MCF 10A (cell line): ENCODE measurements around the gene CCDC90B. TPM values are rescaled to one million over a fixed set of nuclear protein-coding genes. Genes with fewer than 3 reads are reported as not detected.

Source experiments
- BruUV-seq: library from RNA; stranded (reverse); fragments of 400-500 nt; replicated peaks from 2 replicates; lab custom pipeline; 2021; lab: Mats Ljungman, UMichigan
- CTCF ChIA-PET: fragments of 300-600 bp; sonication (Branson Sonifier 250); formaldehyde crosslinking; extraction: SDS; loops from one replicate; lab custom pipeline; 2021; ENCODE audit warnings: antibody characterized with exemption, inconsistent platforms; lab: Yijun Ruan, JAX
- POLR2A ChIA-PET: fragments of 300-600, 350-650 bp; sonication (Branson Sonifier 250); formaldehyde crosslinking; extraction: SDS; loops from one replicate; lab custom pipeline; 2020; ENCODE audit warnings: antibody characterized with exemption, inconsistent platforms; lab: Yijun Ruan, JAX
- DNase-seq: peaks from one replicate; pipeline ENCODE4 v3.0.0-alpha.2; 2018; ENCODE audit not compliant: unreplicated experiment
- H3K27ac Mint-ChIP-seq: one replicate; pipeline ENCODE4 v1.8.0; 2022; ENCODE audit warnings: mild to moderate bottlenecking, low read depth, mixed read lengths; ENCODE audit not compliant: unreplicated experiment
- H3K27me3 Mint-ChIP-seq: one replicate; pipeline ENCODE4 v1.8.0; 2022; ENCODE audit warnings: mixed read lengths; ENCODE audit not compliant: insufficient read depth, unreplicated experiment
- H3K36me3 Mint-ChIP-seq: one replicate; pipeline ENCODE4 v1.8.0; 2022; ENCODE audit warnings: mild to moderate bottlenecking, moderate library complexity, mixed read lengths; ENCODE audit not compliant: insufficient read depth, unreplicated experiment
- H3K4me1 Mint-ChIP-seq: one replicate; pipeline ENCODE4 v1.8.0; 2022; ENCODE audit warnings: mixed read lengths; ENCODE audit not compliant: insufficient read depth, unreplicated experiment
- H3K4me3 Mint-ChIP-seq: one replicate; pipeline ENCODE4 v1.8.0; 2022; ENCODE audit warnings: mild to moderate bottlenecking, moderate library complexity, mixed read lengths; ENCODE audit not compliant: unreplicated experiment
- H3K9me3 Mint-ChIP-seq: one replicate; pipeline ENCODE4 v1.8.0; 2022; ENCODE audit warnings: mixed read lengths; ENCODE audit not compliant: unreplicated experiment
- intact Hi-C: fragments of 100-400 bp; cut with micrococcal nuclease; formaldehyde crosslinking; loops from 2 replicates; pipeline ENCODE4 v1.14.1; 2022
- total RNA-seq: library from RNA; stranded (reverse); gene quantifications from 2 replicates; pipeline ENCODE4 v1.2.3, GENCODE V29; 2022
- TF ChIP-seq, protein P1 (sequence below): fragments of 200-600 bp; IDR thresholded peaks from one replicate; pipeline ENCODE4 v1.8.0; 2022; ENCODE audit warnings: antibody characterized with exemption, mild to moderate bottlenecking; ENCODE audit not compliant: unreplicated experiment

The CCDC90B gene
- total RNA-seq, 1 experiment from 2014 or later, result 69.1 TPM

DNA sequence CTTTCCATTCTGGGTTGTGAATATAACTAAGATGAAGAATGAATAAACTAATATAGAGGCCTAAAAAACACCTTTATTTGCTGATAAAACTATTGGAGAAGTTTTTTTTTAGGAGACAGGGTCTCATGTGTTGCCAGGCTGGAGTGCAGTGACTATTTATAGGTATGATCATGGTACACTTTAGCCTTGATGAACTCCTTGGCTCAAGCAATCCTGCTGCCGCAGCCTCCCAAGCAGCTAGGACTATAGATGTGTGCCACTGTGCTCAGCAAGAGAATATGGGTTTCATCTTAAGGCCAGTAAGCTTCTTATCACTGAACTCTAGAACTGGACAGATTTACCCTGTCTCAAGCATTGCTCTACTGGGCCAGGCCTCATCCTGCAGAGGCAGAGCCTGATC, 26.6 kb downstream of the CCDC90B start:
- intact Hi-C loops, result loop anchor here (10.0 kb wide), 1 partner anchor 185 kb away; the partner anchor contains the start of gene RAB30
- TF ChIP-seq, protein P1, sequence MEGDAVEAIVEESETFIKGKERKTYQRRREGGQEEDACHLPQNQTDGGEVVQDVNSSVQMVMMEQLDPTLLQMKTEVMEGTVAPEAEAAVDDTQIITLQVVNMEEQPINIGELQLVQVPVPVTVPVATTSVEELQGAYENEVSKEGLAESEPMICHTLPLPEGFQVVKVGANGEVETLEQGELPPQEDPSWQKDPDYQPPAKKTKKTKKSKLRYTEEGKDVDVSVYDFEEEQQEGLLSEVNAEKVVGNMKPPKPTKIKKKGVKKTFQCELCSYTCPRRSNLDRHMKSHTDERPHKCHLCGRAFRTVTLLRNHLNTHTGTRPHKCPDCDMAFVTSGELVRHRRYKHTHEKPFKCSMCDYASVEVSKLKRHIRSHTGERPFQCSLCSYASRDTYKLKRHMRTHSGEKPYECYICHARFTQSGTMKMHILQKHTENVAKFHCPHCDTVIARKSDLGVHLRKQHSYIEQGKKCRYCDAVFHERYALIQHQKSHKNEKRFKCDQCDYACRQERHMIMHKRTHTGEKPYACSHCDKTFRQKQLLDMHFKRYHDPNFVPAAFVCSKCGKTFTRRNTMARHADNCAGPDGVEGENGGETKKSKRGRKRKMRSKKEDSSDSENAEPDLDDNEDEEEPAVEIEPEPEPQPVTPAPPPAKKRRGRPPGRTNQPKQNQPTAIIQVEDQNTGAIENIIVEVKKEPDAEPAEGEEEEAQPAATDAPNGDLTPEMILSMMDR, result no peak
- peak overlapping the region; percentile 16 for H3K27ac Mint-ChIP-seq
- ChIA-PET CTCF (interaction anchor here (1.3 to 1.9 kb wide), 3 partner anchors 10 to 558 kb away, joined by 3 to 21 read pairs (median 5); no protein-coding TSS in a partner anchor), POLR2A (no interaction called here)
- H3K9me3 Mint-ChIP-seq, result no peaks in the 10 kb centered on the region
- peaks cover 76% of the 10 kb centered on the region for H3K36me3 Mint-ChIP-seq
- BruUV-seq, result no TSS peak
- no peak for DNase-seq
- H3K27me3 Mint-ChIP-seq, result no peaks in the 10 kb centered on the region
- H3K4me3 Mint-ChIP-seq, result no peak overlapping the region
- no peaks in the 10 kb centered on the region for H3K4me1 Mint-ChIP-seq

GRCh38 chr11:83257761-83258168, 28.4 kb downstream of the CCDC90B start:
- peak; percentile 64 for DNase-seq
- no TSS peak for BruUV-seq
- Mint-ChIP-seq H3K36me3 (peaks cover 58% of the 10 kb centered on the region), H3K27ac (peak overlapping the region; percentile 50), H3K9me3 (no peaks in the 10 kb centered on the region), H3K4me3 (no peak overlapping the region), H3K27me3 (no peaks in the 10 kb centered on the region), H3K4me1 (no peaks in the 10 kb centered on the region)
- CTCF ChIA-PET, result interaction anchor here (1.9 kb wide), 1 partner anchor 8 kb away, joined by 21 read pairs; no protein-coding TSS in a partner anchor
- TF ChIP-seq, protein P1, result no peak
- POLR2A ChIA-PET, result interaction anchor here (0.6 kb wide), 1 partner anchor 20 kb away, joined by 3 read pairs; no protein-coding TSS in a partner anchor
- intact Hi-C loops, result loop anchor here (10.0 kb wide), 1 partner anchor 183 kb away; the partner anchor contains the start of gene RAB30

GRCh38 chr11:83256602-83257340, 29.4 kb downstream of the CCDC90B start:
- TF ChIP-seq, protein P1, result no peak
- no peak for DNase-seq
- ChIA-PET CTCF (interaction anchor here (0.6 to 2.6 kb wide), 5 partner anchors 21 to 545 kb away, joined by 3 to 7 read pairs (median 3); partner anchors contain the start of gene ANKRD42), POLR2A (interaction anchor here (1.2 kb wide), 2 partner anchors 29 to 539 kb away, joined by 3 read pairs; partner anchors contain the start of gene CCDC90B)
- intact Hi-C loops, result loop anchor here (10.0 kb wide), 1 partner anchor 182 kb away; the partner anchor contains the start of gene RAB30
- peaks cover 48% of the 10 kb centered on the region for H3K36me3 Mint-ChIP-seq
- no peaks in the 10 kb centered on the region for H3K27me3 Mint-ChIP-seq
- BruUV-seq, result no TSS peak
- H3K27ac Mint-ChIP-seq, result peak overlapping the region; percentile 50
- no peaks in the 10 kb centered on the region for H3K9me3 Mint-ChIP-seq
- H3K4me1 Mint-ChIP-seq, result no peaks in the 10 kb centered on the region
- no peak overlapping the region for H3K4me3 Mint-ChIP-seq

- intact Hi-C loops, result loop anchor here (10.0 kb wide), 1 partner anchor 181 kb away; the partner anchor contains the start of gene RAB30
- Mint-ChIP-seq H3K9me3 (no peaks in the 10 kb centered on the region), H3K4me3 (no peak overlapping the region), H3K36me3 (peaks cover 39% of the 10 kb centered on the region), H3K27ac (no peak overlapping the region), H3K4me1 (no peaks in the 10 kb centered on the region), H3K27me3 (no peaks in the 10 kb centered on the region)
- TF ChIP-seq, protein P1, result no peak
- no TSS peak for BruUV-seq
- ChIA-PET CTCF (interaction anchor here (0.6 to 2.6 kb wide), 4 partner anchors 220 to 562 kb away, joined by 3 to 7 read pairs (median 3); no protein-coding TSS in a partner anchor), POLR2A (interaction anchor here (0.7 kb wide), 1 partner anchor 96 kb away, joined by 3 read pairs; no protein-coding TSS in a partner anchor)
- DNase-seq, result no peak
These were observed 30.8 kb downstream of the CCDC90B start for GRCh38 chr11:83255366-83255765.
